Spleen (tissue), 11 donors: ENCODE measurements around the gene PPIC. TPM values are rescaled to one million over a fixed set of nuclear protein-coding genes. Genes with fewer than 3 reads are reported as not detected.

ENCODE experiments used
- DNase-seq: peaks from one replicate; pipeline ENCODE4 v3.0.0-alpha.2; 2020
- H3K27ac ChIP-seq, 8 donors: fragments of 200-600 bp; sonication (generic) in 7 of 8; 1 replicate in 4 of 8; 2 replicates in 4 of 8; pipeline versions ENCODE4 v1.5.0 to v1.8.0; 2016 to 2021; ENCODE audit warnings: inconsistent platforms in 4 of 8, mild to moderate bottlenecking in 4 of 8, moderate library complexity in 1 of 8
- H3K27me3 ChIP-seq, 7 donors: fragments of 200-600 bp; sonication (generic) in 6 of 7; replicated peaks in 1 of 7; 1 replicate in 4 of 7; 2 replicates in 3 of 7; pipeline versions ENCODE4 v1.5.0 to v1.8.0; 2016 to 2021; ENCODE audit warnings: inconsistent platforms in 3 of 7, mild to moderate bottlenecking in 1 of 7
- H3K36me3 ChIP-seq, 6 donors: fragments of 200-600 bp; sonication (generic) in 5 of 6; 1 replicate in 4 of 6; 2 replicates in 2 of 6; pipeline versions ENCODE4 v1.5.0 to v1.8.0; 2016 to 2021; ENCODE audit warnings: inconsistent platforms in 2 of 6
- H3K4me1 ChIP-seq, 6 donors: fragments of 200-600 bp; sonication (generic) in 5 of 6; 1 replicate in 3 of 6; 2 replicates in 3 of 6; pipeline versions ENCODE4 v1.5.0 to v1.8.0; 2016 to 2021; ENCODE audit warnings: inconsistent platforms in 3 of 6
- H3K4me3 ChIP-seq, 8 donors: fragments of 200-600 bp; sonication (generic) in 7 of 8; 1 replicate in 4 of 8; 2 replicates in 4 of 8; pipeline versions ENCODE4 v1.5.0 to v1.8.0; 2016 to 2021; ENCODE audit warnings: inconsistent platforms in 4 of 8, mild to moderate bottlenecking in 4 of 8, moderate library complexity in 2 of 8
- H3K9me3 ChIP-seq, 8 donors: fragments of 200-600 bp; sonication (generic) in 7 of 8; 1 replicate in 4 of 8; 2 replicates in 4 of 8; pipeline versions ENCODE4 v1.5.0 to v1.8.0; 2016 to 2021; ENCODE audit warnings: inconsistent platforms in 4 of 8
- POLR2A ChIP-seq, 3 donors: fragments of 450-650 bp; IDR thresholded peaks; one replicate each; pipeline ENCODE4 v1.5.1; 2017; ENCODE audit warnings: antibody characterized with exemption in 3 of 3, mild to moderate bottlenecking in 1 of 3
- POLR2AphosphoS5 ChIP-seq, 3 donors: sonication (generic); formaldehyde crosslinking; IDR thresholded peaks; one replicate each; pipeline ENCODE4 v1.5.1; 2017; ENCODE audit warnings: antibody characterized with exemption in 3 of 3
- WGBS, 5 donors: extraction: QIAGEN DNeasy Blood & Tissue Kit in 3 of 5; methylation state at CpG; one replicate each; pipeline versions ENCODE4 v1.1.5 to v1.1.7; 2013 to 2018; 5-methylcytosine and 5-hydroxymethylcytosine counted together
- intact Hi-C: fragments of 100-400 bp; cut with DNase I; formaldehyde crosslinking; loops from one replicate; pipeline ENCODE4 v1.15.0; 2023; ENCODE audit warnings: low total_unique reads
- polyA plus RNA-seq, 3 donors: library from polyadenylated mRNA; stranded (reverse); fragments of 200-250 nt; gene quantifications; one replicate each; pipeline ENCODE4 v1.2.1, GENCODE V29; 2013
- total RNA-seq, 7 donors: library from RNA; depleted of rRNA in 3 of 7; stranded (reverse); fragments of >200 nt in 3 of 7; fragmentation: NEBNext Ultra II Directional in 4 of 7; extraction: Animal tissue kit (Norgen Biotek cat#: 25700) in 4 of 7; gene quantifications; one replicate each; pipeline versions ENCODE4 v1.1.0 to v1.2.1, GENCODE V29; 2016 to 2021
- TF ChIP-seq, protein P1 (sequence below), 11 experiments: fragments of 200-600 bp in 7 of 11; fragments of 450-650 bp in 4 of 11; sonication (generic) in 4 of 11; IDR thresholded peaks in 8 of 11; conservative IDR thresholded peaks in 3 of 11; 1 replicate in 7 of 11; 2 replicates in 4 of 11; pipeline versions ENCODE4 v1.4.0 to v1.8.0; 2016 to 2021; ENCODE audit warnings: antibody characterized with exemption in 11 of 11, inconsistent platforms in 4 of 11, mild to moderate bottlenecking in 1 of 11
- donor health status: healthy with polysubstance abuse.
- donor health status: DM: no; HTN: no; CAD: no; lungs with moderate emphysema.
- donor health status: DM: no; HTN: no; CAD: no.
- donor health status: Bipolar disorder and iron deficiency.
- donor health status: healthy.
- donor health status: DM: no; HTN: no; CAD: no.
- donor health status: DM: yes; HTN: yes; CAD: no.

Gene PPIC
- total and polyA plus RNA-seq, 10 donors = 2.3 to 18.5 (median 8.0) TPM

GRCh38 chr5:122985954-122986721 lies 50.4 kb downstream of the PPIC start:
- H3K36me3 ChIP-seq = no peaks in the 10 kb centered on the region
- no peaks in the 10 kb centered on the region for H3K9me3 ChIP-seq
- WGBS, 5 donors = 76 to 82% (median 78%) methylated on average over 2 of the region's 2 CpGs
- DNase-seq = no peak
- TF ChIP-seq, protein P1, sequence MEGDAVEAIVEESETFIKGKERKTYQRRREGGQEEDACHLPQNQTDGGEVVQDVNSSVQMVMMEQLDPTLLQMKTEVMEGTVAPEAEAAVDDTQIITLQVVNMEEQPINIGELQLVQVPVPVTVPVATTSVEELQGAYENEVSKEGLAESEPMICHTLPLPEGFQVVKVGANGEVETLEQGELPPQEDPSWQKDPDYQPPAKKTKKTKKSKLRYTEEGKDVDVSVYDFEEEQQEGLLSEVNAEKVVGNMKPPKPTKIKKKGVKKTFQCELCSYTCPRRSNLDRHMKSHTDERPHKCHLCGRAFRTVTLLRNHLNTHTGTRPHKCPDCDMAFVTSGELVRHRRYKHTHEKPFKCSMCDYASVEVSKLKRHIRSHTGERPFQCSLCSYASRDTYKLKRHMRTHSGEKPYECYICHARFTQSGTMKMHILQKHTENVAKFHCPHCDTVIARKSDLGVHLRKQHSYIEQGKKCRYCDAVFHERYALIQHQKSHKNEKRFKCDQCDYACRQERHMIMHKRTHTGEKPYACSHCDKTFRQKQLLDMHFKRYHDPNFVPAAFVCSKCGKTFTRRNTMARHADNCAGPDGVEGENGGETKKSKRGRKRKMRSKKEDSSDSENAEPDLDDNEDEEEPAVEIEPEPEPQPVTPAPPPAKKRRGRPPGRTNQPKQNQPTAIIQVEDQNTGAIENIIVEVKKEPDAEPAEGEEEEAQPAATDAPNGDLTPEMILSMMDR (IDR thresholded peaks at IDR 0.05 in 8 of 11, conservative IDR thresholded peaks at IDR 0.05 in 3 of 11) = no peak
- TF ChIP-seq POLR2A (IDR thresholded peaks at IDR 0.05) = no peak
- TF ChIP-seq POLR2AphosphoS5 (IDR thresholded peaks at IDR 0.05) = no peak
- intact Hi-C loops = no loop called here
- no peak overlapping the region for H3K27ac ChIP-seq
- no peaks in the 10 kb centered on the region for H3K27me3 ChIP-seq
- peaks cover 0 to 6% (median 0%) of the 10 kb centered on the region in 6 donors for H3K4me1 ChIP-seq
- no peak overlapping the region for H3K4me3 ChIP-seq

DNA sequence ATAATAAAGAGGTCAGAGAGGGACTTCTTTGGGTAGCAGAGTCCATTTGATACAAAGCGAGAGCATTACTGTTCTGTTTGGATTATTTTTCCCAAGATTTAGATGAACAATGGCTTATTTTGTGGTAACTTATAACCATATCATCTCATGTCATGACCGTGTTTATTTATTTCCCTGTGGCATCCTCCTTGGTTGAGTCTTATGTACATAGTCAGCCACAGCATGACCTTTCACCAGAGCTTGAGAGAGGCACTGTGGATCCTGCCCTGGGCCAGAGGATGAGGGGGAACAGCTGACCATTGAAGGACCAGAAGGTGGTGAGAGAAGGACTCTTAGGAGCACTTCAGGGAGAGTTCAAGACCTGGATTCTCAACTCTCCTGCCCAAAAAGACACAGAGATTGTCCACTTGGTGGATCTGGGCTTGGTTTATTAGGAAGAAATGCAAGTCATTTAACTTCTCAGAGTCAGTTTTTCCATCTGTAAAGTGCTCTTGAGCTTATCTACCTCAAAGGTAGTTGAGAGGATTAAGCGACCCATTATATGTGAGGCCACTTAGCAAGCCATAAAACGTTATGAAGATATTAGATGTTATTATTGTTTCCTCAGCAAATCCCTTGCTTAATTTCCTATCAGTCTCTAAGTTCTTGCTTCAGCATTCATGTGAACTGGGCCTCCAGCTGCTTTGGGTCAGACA lies 51.4 kb downstream of the PPIC start:
- H3K27ac ChIP-seq = no peak overlapping the region
- H3K27me3 ChIP-seq = no peaks in the 10 kb centered on the region
- intact Hi-C loops = no loop called here
- no peaks in the 10 kb centered on the region for H3K9me3 ChIP-seq
- H3K4me3 ChIP-seq = no peak overlapping the region
- DNase-seq = no peak
- H3K4me1 ChIP-seq = peaks cover 0 to 6% (median 0%) of the 10 kb centered on the region in 6 donors
- 86 to 96% (median 89%) methylated on average over 4 of the region's 4 CpGs for WGBS, 5 donors
- TF ChIP-seq POLR2AphosphoS5 (IDR thresholded peaks at IDR 0.05) (no peak), POLR2A (IDR thresholded peaks at IDR 0.05) (no peak)
- TF ChIP-seq, protein P1 (IDR thresholded peaks at IDR 0.05 in 8 of 11, conservative IDR thresholded peaks at IDR 0.05 in 3 of 11) = no peak
- no peaks in the 10 kb centered on the region for H3K36me3 ChIP-seq

DNA sequence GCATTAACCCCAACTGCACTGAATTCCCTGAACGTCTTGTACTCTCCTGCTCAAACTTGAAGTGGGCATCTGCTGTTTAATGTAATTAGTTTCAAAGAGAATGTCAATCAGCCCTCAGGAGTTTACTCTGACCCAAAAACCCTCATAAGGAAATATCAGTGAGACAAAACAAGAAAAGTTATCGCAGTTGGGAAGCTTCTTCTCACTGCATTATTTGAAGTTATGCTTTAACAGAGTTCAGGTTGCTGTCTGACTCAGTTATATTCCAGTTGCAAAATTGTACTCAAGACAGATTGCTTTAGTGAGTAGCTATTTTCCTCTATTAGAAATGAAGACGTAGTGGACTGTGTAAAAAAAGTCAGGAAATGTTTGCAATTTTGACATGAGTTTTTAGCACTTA lies 52.1 kb downstream of the PPIC start:
- H3K27me3 ChIP-seq = no peaks in the 10 kb centered on the region
- H3K4me1 ChIP-seq = peaks cover 0 to 6% (median 0%) of the 10 kb centered on the region in 6 donors
- no peak overlapping the region for H3K27ac ChIP-seq
- TF ChIP-seq, protein P1 (IDR thresholded peaks at IDR 0.05 in 8 of 11, conservative IDR thresholded peaks at IDR 0.05 in 3 of 11) = no peak
- TF ChIP-seq POLR2A (IDR thresholded peaks at IDR 0.05) (no peak), POLR2AphosphoS5 (IDR thresholded peaks at IDR 0.05) (no peak)
- WGBS, 5 donors = 75 to 89% (median 85%) methylated on average over 3 of the region's 3 CpGs
- H3K9me3 ChIP-seq = no peaks in the 10 kb centered on the region
- H3K4me3 ChIP-seq = no peak overlapping the region
- intact Hi-C loops = no loop called here
- DNase-seq = no peak
- H3K36me3 ChIP-seq = no peaks in the 10 kb centered on the region

- no peak for DNase-seq
- no peaks in the 10 kb centered on the region for H3K36me3 ChIP-seq
- H3K27ac ChIP-seq = no peak overlapping the region
- H3K4me1 ChIP-seq = peaks cover 0 to 6% (median 0%) of the 10 kb centered on the region in 6 donors
- 0 to 41% (median 0%) methylated on average over 1 of the region's 1 CpG for WGBS, 5 donors
- no peaks in the 10 kb centered on the region for H3K9me3 ChIP-seq
- no peak for TF ChIP-seq POLR2AphosphoS5 (IDR thresholded peaks at IDR 0.05)
- TF ChIP-seq, protein P1 (IDR thresholded peaks at IDR 0.05 in 8 of 11, conservative IDR thresholded peaks at IDR 0.05 in 3 of 11) = no peak
- no peak for TF ChIP-seq POLR2A (IDR thresholded peaks at IDR 0.05)
- intact Hi-C loops = no loop called here
- no peak overlapping the region for H3K4me3 ChIP-seq
- H3K27me3 ChIP-seq = no peaks in the 10 kb centered on the region
Measured at GRCh38 chr5:122982376-122982775, 54.1 kb downstream of the PPIC start.
